Measurements from ENCODE around the gene OSBPL3.

DNA sequence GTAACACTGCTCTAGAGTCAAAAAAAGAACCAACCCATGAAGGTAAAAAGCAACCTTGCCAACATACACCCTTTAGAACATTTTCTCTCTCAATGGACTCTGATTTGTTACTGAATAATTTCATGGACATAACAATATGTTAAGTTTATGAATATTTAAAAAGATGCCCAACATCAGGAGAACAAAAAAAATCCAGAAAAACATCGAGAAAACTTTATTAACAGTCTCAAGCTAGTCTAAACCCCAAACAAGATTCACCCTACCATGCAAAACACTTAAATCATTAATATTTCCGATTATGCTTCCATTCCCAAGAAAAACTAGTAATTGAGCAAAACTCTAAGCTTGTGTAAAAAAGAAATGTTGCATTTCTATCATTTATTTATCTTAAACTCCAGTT is 46.7 kb downstream of the OSBPL3 start:
- TF ChIP-seq, protein P1, sequence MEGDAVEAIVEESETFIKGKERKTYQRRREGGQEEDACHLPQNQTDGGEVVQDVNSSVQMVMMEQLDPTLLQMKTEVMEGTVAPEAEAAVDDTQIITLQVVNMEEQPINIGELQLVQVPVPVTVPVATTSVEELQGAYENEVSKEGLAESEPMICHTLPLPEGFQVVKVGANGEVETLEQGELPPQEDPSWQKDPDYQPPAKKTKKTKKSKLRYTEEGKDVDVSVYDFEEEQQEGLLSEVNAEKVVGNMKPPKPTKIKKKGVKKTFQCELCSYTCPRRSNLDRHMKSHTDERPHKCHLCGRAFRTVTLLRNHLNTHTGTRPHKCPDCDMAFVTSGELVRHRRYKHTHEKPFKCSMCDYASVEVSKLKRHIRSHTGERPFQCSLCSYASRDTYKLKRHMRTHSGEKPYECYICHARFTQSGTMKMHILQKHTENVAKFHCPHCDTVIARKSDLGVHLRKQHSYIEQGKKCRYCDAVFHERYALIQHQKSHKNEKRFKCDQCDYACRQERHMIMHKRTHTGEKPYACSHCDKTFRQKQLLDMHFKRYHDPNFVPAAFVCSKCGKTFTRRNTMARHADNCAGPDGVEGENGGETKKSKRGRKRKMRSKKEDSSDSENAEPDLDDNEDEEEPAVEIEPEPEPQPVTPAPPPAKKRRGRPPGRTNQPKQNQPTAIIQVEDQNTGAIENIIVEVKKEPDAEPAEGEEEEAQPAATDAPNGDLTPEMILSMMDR (IDR thresholded peaks at IDR 0.05) = no peak
- TF ChIP-seq POLR2A (IDR thresholded peaks at IDR 0.05) = no peak

Data from uterus (tissue), 2 donors.